ENCODE results near the gene TUBA1C. TPM values are rescaled to one million over a fixed set of nuclear protein-coding genes. Genes with fewer than 3 reads are reported as not detected.

The TUBA1C gene
- total RNA-seq, 1 experiment from 2014 or later: 472 TPM

DNA sequence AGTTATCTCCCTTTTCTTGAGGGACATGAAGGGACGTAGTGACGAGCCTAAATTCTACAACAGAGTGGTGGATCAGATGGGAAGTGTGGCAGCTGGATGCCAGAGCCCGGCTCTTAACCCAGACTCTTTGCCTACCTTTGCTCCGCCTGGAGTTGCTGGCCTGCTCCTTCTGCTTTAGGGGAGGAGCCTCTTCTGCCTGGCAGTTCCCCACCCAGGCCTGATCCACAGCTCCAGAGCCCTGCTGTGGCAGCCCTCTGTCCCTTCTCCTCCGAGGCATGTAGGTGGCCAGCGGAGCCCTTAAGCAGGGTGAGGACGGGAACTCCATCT is 27.8 kb downstream of the TUBA1C start:
- no peak for DNase-seq
- Mint-ChIP-seq H3K4me3 (ENCODE audit: low read depth, unreplicated experiment) (no peak overlapping the region), H3K4me1 (ENCODE audit: low read depth, unreplicated experiment) (peaks cover 9% of the 10 kb centered on the region), H3K27ac (ENCODE audit: unreplicated experiment) (no peak overlapping the region), H3K36me3 (ENCODE audit: insufficient read depth, unreplicated experiment) (peaks cover 5% of the 10 kb centered on the region), H3K27me3 (ENCODE audit: unreplicated experiment) (peaks cover 35% of the 10 kb centered on the region), H3K9me3 (ENCODE audit: low read depth, unreplicated experiment) (no peaks in the 10 kb centered on the region)
- CTCF ChIA-PET: no interaction called here
- intact Hi-C loops (cut with micrococcal nuclease; ENCODE audit: unreplicated experiment): no loop called here
- TF ChIP-seq, protein P1, sequence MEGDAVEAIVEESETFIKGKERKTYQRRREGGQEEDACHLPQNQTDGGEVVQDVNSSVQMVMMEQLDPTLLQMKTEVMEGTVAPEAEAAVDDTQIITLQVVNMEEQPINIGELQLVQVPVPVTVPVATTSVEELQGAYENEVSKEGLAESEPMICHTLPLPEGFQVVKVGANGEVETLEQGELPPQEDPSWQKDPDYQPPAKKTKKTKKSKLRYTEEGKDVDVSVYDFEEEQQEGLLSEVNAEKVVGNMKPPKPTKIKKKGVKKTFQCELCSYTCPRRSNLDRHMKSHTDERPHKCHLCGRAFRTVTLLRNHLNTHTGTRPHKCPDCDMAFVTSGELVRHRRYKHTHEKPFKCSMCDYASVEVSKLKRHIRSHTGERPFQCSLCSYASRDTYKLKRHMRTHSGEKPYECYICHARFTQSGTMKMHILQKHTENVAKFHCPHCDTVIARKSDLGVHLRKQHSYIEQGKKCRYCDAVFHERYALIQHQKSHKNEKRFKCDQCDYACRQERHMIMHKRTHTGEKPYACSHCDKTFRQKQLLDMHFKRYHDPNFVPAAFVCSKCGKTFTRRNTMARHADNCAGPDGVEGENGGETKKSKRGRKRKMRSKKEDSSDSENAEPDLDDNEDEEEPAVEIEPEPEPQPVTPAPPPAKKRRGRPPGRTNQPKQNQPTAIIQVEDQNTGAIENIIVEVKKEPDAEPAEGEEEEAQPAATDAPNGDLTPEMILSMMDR (IDR thresholded peaks at IDR 0.05; ENCODE audit: unreplicated experiment): no peak
- no TSS peak for BruUV-seq (replicated peaks)

DNA sequence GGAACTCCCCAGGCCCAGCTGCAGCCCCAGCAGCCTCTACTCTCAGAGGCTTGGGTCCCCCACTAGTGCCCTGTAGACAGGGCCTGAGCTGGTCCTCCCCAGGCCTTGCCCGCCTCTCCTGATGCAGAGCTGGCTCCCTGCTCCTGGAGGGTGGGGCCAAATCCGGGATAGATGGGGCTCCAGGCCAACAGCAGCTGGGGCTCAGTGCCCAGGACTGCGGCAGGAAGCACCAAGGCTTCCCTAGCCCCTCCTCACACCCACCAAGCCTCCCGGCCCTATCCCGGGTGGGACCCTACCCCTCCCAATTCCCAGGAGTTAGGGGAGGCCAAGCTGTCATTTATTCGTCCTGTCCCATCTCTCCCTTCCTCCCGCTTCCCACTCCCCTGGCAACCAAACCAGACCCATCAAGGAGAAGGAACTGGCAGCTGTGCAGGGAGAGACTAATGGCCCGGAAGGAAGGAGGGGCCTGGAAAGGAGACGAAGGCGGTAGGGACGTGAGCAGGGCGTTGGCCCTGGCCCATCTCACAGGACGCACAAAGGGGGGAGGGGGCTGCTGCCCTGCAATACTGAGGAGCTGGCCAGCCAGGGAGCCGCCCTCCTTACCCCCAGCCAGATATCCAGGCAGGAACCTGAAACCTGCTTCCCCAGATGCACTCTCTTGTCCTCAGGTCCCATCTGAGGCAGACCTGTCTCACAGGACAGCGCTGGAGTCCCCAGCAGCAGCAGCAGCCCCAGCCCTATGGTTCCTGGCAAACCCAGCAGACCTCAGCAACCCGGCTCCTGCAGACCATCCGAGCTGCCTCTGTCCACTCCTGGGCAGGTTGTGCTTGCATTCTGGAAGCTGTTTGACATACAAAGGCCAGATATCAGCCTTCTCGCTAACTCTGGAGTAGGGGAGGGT is 28.4 kb downstream of the TUBA1C start:
- TF ChIP-seq, protein P1 (IDR thresholded peaks at IDR 0.05; ENCODE audit: unreplicated experiment): no peak
- CTCF ChIA-PET: no interaction called here
- Mint-ChIP-seq H3K4me1 (ENCODE audit: low read depth, unreplicated experiment) (peaks cover 15% of the 10 kb centered on the region), H3K4me3 (ENCODE audit: low read depth, unreplicated experiment) (no peak overlapping the region), H3K36me3 (ENCODE audit: insufficient read depth, unreplicated experiment) (peaks cover 5% of the 10 kb centered on the region), H3K9me3 (ENCODE audit: low read depth, unreplicated experiment) (no peaks in the 10 kb centered on the region), H3K27ac (ENCODE audit: unreplicated experiment) (no peak overlapping the region), H3K27me3 (ENCODE audit: unreplicated experiment) (peaks cover 29% of the 10 kb centered on the region)
- BruUV-seq (replicated peaks): no TSS peak
- DNase-seq: no peak
- intact Hi-C loops (cut with micrococcal nuclease; ENCODE audit: unreplicated experiment): no loop called here

- Mint-ChIP-seq H3K27me3 (ENCODE audit: unreplicated experiment) (peaks cover 27% of the 10 kb centered on the region), H3K9me3 (ENCODE audit: low read depth, unreplicated experiment) (no peaks in the 10 kb centered on the region), H3K36me3 (ENCODE audit: insufficient read depth, unreplicated experiment) (peaks cover 11% of the 10 kb centered on the region), H3K27ac (ENCODE audit: unreplicated experiment) (no peak overlapping the region), H3K4me1 (ENCODE audit: low read depth, unreplicated experiment) (peaks cover 23% of the 10 kb centered on the region), H3K4me3 (ENCODE audit: low read depth, unreplicated experiment) (no peak overlapping the region)
- TF ChIP-seq, protein P1 (IDR thresholded peaks at IDR 0.05; ENCODE audit: unreplicated experiment): no peak
- no peak for DNase-seq
- BruUV-seq (replicated peaks): no TSS peak
- intact Hi-C loops (cut with micrococcal nuclease; ENCODE audit: unreplicated experiment): no loop called here
- CTCF ChIA-PET: no interaction called here
Observed at GRCh38 chr12:49294086-49294803, 29.4 kb downstream of the TUBA1C start.

DNA sequence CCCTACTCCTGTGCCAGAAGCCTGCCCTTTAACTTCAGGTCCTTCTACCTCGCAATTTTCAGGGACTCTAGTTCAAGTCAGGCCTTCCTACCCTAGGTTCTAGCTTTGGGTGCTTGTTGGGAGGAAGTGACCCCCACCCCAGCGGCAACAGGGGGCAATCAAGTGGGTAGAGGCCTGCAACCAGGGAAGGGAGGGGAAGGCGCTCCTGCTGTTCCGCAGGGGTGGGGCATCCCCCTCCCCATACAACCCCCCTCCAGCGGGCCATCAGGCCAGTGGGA is 29.9 kb downstream of the TUBA1C start:
- Mint-ChIP-seq H3K36me3 (ENCODE audit: insufficient read depth, unreplicated experiment) (peaks cover 11% of the 10 kb centered on the region), H3K9me3 (ENCODE audit: low read depth, unreplicated experiment) (no peaks in the 10 kb centered on the region), H3K27ac (ENCODE audit: unreplicated experiment) (no peak overlapping the region), H3K4me1 (ENCODE audit: low read depth, unreplicated experiment) (peaks cover 23% of the 10 kb centered on the region), H3K4me3 (ENCODE audit: low read depth, unreplicated experiment) (no peak overlapping the region), H3K27me3 (ENCODE audit: unreplicated experiment) (peaks cover 27% of the 10 kb centered on the region)
- BruUV-seq (replicated peaks): no TSS peak
- TF ChIP-seq, protein P1 (IDR thresholded peaks at IDR 0.05; ENCODE audit: unreplicated experiment): no peak
- DNase-seq: no peak
- intact Hi-C loops (cut with micrococcal nuclease; ENCODE audit: unreplicated experiment): no loop called here
- CTCF ChIA-PET: interaction anchor here (1.0 kb wide), 1 partner anchor 196 kb away, joined by 5 read pairs; no protein-coding TSS in a partner anchor

All from Calu3 (cell line).